IPS DF 4.7 (cell line): ENCODE measurements around the gene C3orf38.
"Not testable (repeated sequence)": the region's sequence is repeated elsewhere in the genome, so short reads cannot be mapped to it uniquely, and the experiment has no call there.

Experiments
- DNase-seq: peaks from one replicate; pipeline ENCODE4 v3.0.0-alpha.2; 2013; ENCODE audit warnings: low spot score; ENCODE audit errors: extremely low read depth

The C3orf38 gene

GRCh38 chr3:88152841-88153240, 3.1 kb downstream of the C3orf38 start:
- DNase-seq, result no peak

- DNase-seq, result no peak
Measured at GRCh38 chr3:88166419-88166971, 16.7 kb downstream of the C3orf38 start.

- no peak for DNase-seq
Measured at GRCh38 chr3:88167173-88167572, 17.4 kb downstream of the C3orf38 start.

GRCh38 chr3:88167704-88168103, 17.9 kb downstream of the C3orf38 start:
- no peak for DNase-seq

- DNase-seq, result no peak
Measured at GRCh38 chr3:88168171-88168570, 18.4 kb downstream of the C3orf38 start.

- DNase-seq, result no peak
Measured at GRCh38 chr3:88180398-88180999, 30.7 kb downstream of the C3orf38 start.

- DNase-seq, result not testable (repeated sequence)
Measured at GRCh38 chr3:88182165-88182918, 32.6 kb downstream of the C3orf38 start.

- DNase-seq, result no peak
Measured at GRCh38 chr3:88188436-88188835, 38.7 kb downstream of the C3orf38 start.

- DNase-seq, result no peak
Measured at GRCh38 chr3:88189361-88189810, 39.6 kb downstream of the C3orf38 start.

- DNase-seq, result no peak
Measured at GRCh38 chr3:88191872-88192409, 42.2 kb downstream of the C3orf38 start.

- no peak for DNase-seq
Measured at GRCh38 chr3:88192631-88193030, 42.9 kb downstream of the C3orf38 start.

- DNase-seq, result no peak
Measured at GRCh38 chr3:88195951-88196434, 46.2 kb downstream of the C3orf38 start.

GRCh38 chr3:88198121-88198520, 48.4 kb downstream of the C3orf38 start:
- DNase-seq, result no peak

- DNase-seq, result no peak
Measured at GRCh38 chr3:88203642-88204055, 53.9 kb downstream of the C3orf38 start.
